Measurements from ENCODE around the gene DNLZ.

- TF ChIP-seq CTCF (conservative IDR thresholded peaks at IDR 0.05 in 1 of 2, IDR thresholded peaks at IDR 0.05 in 1 of 2; ENCODE audit: low read depth in 1 of 2, low read length in 2 of 2) (no peak), EZH2 (IDR thresholded peaks at IDR 0.05; ENCODE audit: low read length, missing control alignments) (no peak)
Measured at GRCh38 chr9:136409557-136410455, 46.3 kb upstream of the DNLZ start.

Measured in fibroblast of lung (primary cell).